ENCODE data around the gene PLXNA4.

Gene PLXNA4

GRCh38 chr7:132080967-132081668 lies 495.2 kb downstream of the PLXNA4 start:
- Histone ChIP-seq H3K36me3 (no peaks in the 10 kb centered on the region; the same call in 1 of the 2 replicates), H3K27me3 (no peaks in the 10 kb centered on the region), H3K4me1 (peaks cover 11% of the 10 kb centered on the region), H3K4me3 (ENCODE audit: low read depth, low read length) (no peak overlapping the region), H3K9me3 (no peaks in the 10 kb centered on the region)
- DNase-seq = no peak
- TF ChIP-seq CTCF (IDR thresholded peaks at IDR 0.05; ENCODE audit: low read depth, low read length) = no peak

DNA sequence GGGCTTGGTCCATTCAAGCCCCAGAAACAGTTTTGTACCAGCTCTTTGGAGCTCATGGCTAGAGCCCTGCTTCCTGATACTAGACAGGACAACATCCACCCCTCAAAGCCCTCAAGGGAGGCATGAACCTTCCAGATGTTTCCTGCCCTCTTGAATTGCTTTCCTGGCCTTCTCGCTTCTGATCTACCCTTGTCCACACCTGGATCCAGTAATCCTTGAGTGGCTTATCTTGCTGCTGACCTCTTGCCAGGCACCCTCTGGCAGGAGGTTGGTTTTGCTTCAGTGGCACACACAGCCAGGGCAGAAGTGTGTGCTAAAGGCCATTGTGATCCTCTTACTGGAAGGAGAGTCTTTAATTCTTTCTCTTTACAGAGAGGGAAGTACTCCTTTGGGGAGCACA lies 495.8 kb downstream of the PLXNA4 start:
- DNase-seq = no peak
- H3K27me3 ChIP-seq = no peaks in the 10 kb centered on the region
- no peak for TF ChIP-seq CTCF (IDR thresholded peaks at IDR 0.05; ENCODE audit: low read depth, low read length)
- H3K4me3 ChIP-seq (ENCODE audit: low read depth, low read length) = no peak overlapping the region
- H3K4me1 ChIP-seq = peaks cover 17% of the 10 kb centered on the region
- no peaks in the 10 kb centered on the region for H3K9me3 ChIP-seq
- no peaks in the 10 kb centered on the region; the same call in 1 of the 2 replicates for H3K36me3 ChIP-seq

- H3K36me3 ChIP-seq = no peaks in the 10 kb centered on the region; the same call in 1 of the 2 replicates
- H3K4me1 ChIP-seq = peaks cover 19% of the 10 kb centered on the region
- H3K4me3 ChIP-seq (ENCODE audit: low read depth, low read length) = no peak overlapping the region
- DNase-seq = no peak
- H3K27me3 ChIP-seq = no peaks in the 10 kb centered on the region
- H3K9me3 ChIP-seq = no peaks in the 10 kb centered on the region
- no peak for TF ChIP-seq CTCF (IDR thresholded peaks at IDR 0.05; ENCODE audit: low read depth, low read length)
These were observed 497.2 kb downstream of the PLXNA4 start for GRCh38 chr7:132078891-132079735.

GRCh38 chr7:132077971-132078685 lies 498.1 kb downstream of the PLXNA4 start:
- Histone ChIP-seq H3K9me3 (no peaks in the 10 kb centered on the region), H3K36me3 (no peaks in the 10 kb centered on the region; the same call in 1 of the 2 replicates), H3K27me3 (no peaks in the 10 kb centered on the region), H3K4me3 (ENCODE audit: low read depth, low read length) (no peak overlapping the region), H3K4me1 (peaks cover 19% of the 10 kb centered on the region)
- DNase-seq = no peak
- TF ChIP-seq CTCF (IDR thresholded peaks at IDR 0.05; ENCODE audit: low read depth, low read length) = no peak

DNA sequence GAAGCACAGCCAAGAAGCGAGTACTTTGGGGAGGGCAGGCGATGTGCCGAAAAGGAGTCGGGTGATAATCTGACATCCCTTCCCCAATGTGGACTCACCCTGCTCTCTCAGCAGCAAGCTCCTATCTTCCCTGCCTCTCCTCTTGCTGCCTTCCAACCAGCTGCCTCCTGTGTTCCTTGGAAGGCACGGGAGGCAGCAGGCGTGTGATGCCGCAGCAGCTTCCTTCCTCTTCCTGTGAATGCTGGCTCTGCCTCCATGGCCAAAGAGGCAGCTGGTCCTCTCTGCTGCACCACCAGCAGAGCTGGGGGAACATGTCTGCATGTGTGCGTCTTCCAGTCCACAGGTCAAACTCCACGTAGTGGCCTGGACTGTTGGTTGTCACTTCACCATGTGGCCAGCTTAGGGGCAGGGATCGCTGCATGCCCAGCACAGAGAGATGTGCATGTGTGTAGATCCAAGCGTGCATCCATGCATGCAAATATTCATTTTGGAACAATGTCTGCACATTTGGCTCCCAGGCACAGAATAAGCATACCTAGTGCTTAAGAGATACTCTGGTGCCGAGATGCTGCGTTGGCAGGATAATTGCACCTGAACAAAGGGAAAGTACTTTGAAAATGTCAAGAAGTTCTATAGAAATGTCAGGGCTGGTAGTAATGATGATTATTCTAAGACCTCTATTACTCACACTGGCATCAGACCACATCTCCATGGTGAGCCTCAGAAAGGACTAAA lies 499.8 kb downstream of the PLXNA4 start:
- DNase-seq = no peak
- Histone ChIP-seq H3K36me3 (no peaks in the 10 kb centered on the region; the same call in 1 of the 2 replicates), H3K27me3 (no peaks in the 10 kb centered on the region), H3K4me1 (peaks cover 19% of the 10 kb centered on the region), H3K9me3 (no peaks in the 10 kb centered on the region), H3K4me3 (ENCODE audit: low read depth, low read length) (no peak overlapping the region)
- TF ChIP-seq CTCF (IDR thresholded peaks at IDR 0.05; ENCODE audit: low read depth, low read length) = no peak
